ENCODE measurements around the gene YWHAQ.
"Not testable (repeated sequence)": the region's sequence is repeated elsewhere in the genome, so short reads cannot be mapped to it uniquely, and the experiment has no call there.

DNA sequence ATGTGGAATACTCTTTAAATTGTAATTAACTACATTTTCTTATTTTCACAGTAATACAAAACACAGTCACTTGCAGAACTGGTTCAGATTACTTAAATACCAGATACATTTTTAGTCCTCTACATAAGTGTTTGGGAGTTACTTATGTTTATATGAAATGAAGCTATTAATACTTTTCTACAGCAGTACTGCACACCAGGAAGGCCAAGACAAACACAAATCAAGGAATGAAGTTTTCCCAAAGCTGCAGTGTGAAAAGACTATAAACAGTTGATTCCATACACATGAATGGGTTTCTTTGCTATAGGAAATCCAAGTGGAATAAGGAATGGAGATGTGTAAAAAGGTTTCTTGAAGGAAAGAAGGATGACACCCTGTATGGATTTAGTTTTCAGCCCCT lies 45.9 kb downstream of the YWHAQ start:
- TF ChIP-seq CTCF, POLR2A (IDR thresholded peaks at IDR 0.05): not testable (repeated sequence)
